ENCODE results near the gene ATP5F1E. TPM values are rescaled to one million over a fixed set of nuclear protein-coding genes. Genes with fewer than 3 reads are reported as not detected.

The ATP5F1E gene
- total and polyA plus RNA-seq, 2 of the 4 experiments (the other 2 are of a cell fraction): 3.8 to 34.5 TPM

DNA sequence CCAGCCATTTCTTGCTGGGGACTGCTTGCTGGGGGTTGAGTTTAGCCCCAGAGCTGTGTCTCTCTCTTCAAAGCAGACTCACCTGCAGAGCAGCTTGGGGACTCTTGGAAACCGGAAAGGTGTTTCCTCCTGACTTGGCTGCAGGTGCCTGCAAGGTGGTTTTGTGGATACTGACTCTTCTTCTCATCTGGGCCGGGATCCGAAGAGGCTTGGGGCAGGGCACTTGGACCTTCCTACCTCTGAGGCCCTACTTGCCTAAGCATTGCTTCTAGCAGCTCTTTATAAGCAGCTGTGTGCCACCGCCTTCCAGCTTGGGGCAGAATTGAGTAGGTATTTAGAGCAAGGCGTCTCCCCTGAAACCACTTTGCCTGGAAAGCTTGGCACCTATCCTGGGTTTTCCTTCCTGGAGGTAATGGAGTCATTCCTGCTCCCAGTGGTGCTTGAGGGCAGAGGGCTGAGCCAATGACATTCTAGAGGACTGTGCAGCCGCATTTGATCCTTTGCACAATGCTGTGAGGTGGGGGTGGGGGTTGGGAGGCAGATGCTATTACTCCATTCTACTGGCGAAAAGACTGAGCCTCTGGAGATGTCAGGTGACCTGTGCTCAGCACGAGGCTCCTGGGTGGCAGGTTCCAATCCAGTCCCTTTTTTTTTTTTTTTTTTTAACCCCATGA is 21.7 kb downstream of the ATP5F1E start:
- H4K5ac ChIP-seq (ENCODE audit: low read depth, low read length): no peak overlapping the region; the same call in 1 of the 2 replicates
- no peak overlapping the region for H3K27ac ChIP-seq (ENCODE audit: insufficient read depth, low read length)
- POLR2A ChIA-PET (ENCODE audit: unreplicated experiment): no interaction called here
- no peak overlapping the region for H3K23ac ChIP-seq (ENCODE audit: low read depth, low read length)
- no peak overlapping the region; the same call in 2 of the 3 replicates for H2BK15ac ChIP-seq (ENCODE audit: low read depth, low read length)
- no peak overlapping the region for H2AFZ ChIP-seq (replicated peaks; ENCODE audit: low read length, poor library complexity)
- H3K4me2 ChIP-seq (ENCODE audit: low read depth, low read length): no peak overlapping the region
- no peak overlapping the region for H3K4me3 ChIP-seq (ENCODE audit: insufficient read depth, low read depth, low read length)
- H4K20me1 ChIP-seq (ENCODE audit: insufficient read depth, low read length): no peaks in the 10 kb centered on the region
- no peaks in the 10 kb centered on the region for H3K27me3 ChIP-seq (ENCODE audit: control insufficient read depth, insufficient read depth, low read length)
- H3K14ac ChIP-seq (replicated peaks; ENCODE audit: low read depth, low read length): peak overlapping the region; percentile 14
- H2AK9ac ChIP-seq (replicated peaks; ENCODE audit: low read depth, low read length, poor library complexity): peak overlapping the region; percentile 23
- CTCF ChIA-PET: no interaction called here
- H3K56ac ChIP-seq (ENCODE audit: extremely low read depth, insufficient read depth, low read length): no peak overlapping the region
- in situ Hi-C loops (cut with MboI; ENCODE audit: low sequenced_read_pairs): no loop called here
- no peak for ATAC-seq (ENCODE audit: low read depth)
- WGBS, 2 experiments (ENCODE audit: extremely low coverage in 2 of 2, insufficient read length in 1 of 2): 100% methylated on average over 1 of the region's 8 CpGs; no CpG with 5 or more reads in 1 of the 2 experiments
- H4K8ac ChIP-seq (ENCODE audit: low read depth in 2 of 2, low read length in 2 of 2): peak overlapping the region; percentile 52 to 91; a peak in 1 of 4 replicates
- no peak overlapping the region for H2BK20ac ChIP-seq (ENCODE audit: low read depth, low read length)
- H3K18ac ChIP-seq (ENCODE audit: low read depth, low read length): no peak overlapping the region
- no TSS peak for BruUV-seq (replicated peaks)
- peak overlapping the region; percentile 10; the same call in 1 of the 2 replicates for H2AK5ac ChIP-seq (ENCODE audit: low read depth, low read length)
- dilution Hi-C loops (cut with HindIII; ENCODE audit: low sequenced_read_pairs, unreplicated experiment): no loop called here
- peak overlapping the region; percentile 89 for H2BK120ac ChIP-seq (ENCODE audit: low read depth, low read length)
- peak overlapping the region; percentile 80; the same call in 1 of the 2 replicates for H4K91ac ChIP-seq (ENCODE audit: insufficient read depth, low read depth, low read length)
- DNase-seq: no peak
- H3K9me1 ChIP-seq (ENCODE audit: insufficient read depth, low read length): peaks cover 23% of the 10 kb centered on the region
- H2BK5ac ChIP-seq (ENCODE audit: low read depth, low read length, poor library complexity, severe bottlenecking): no peak overlapping the region
- peaks cover 8 to 14% of the 10 kb centered on the region in 2 experiments; a peak in 2 of 4 replicates for H3K79me1 ChIP-seq (ENCODE audit: low read depth in 1 of 2, low read length in 2 of 2)
- H3K9ac ChIP-seq (ENCODE audit: low read depth, low read length): no peak overlapping the region
- H3K4me1 ChIP-seq (ENCODE audit: control insufficient read depth, insufficient read depth, low read length): peaks cover 27% of the 10 kb centered on the region
- no peaks in the 10 kb centered on the region for H3K36me3 ChIP-seq (ENCODE audit: control insufficient read depth, insufficient read depth, low read length)
- peak overlapping the region; percentile 48 for H3K4ac ChIP-seq (ENCODE audit: low read depth, low read length)
- H3K9me3 ChIP-seq (ENCODE audit: control insufficient read depth, insufficient read depth, low read length): no peaks in the 10 kb centered on the region
- intact Hi-C loops (cut with micrococcal nuclease): no loop called here
- no peak for TF ChIP-seq NFE2L2 (IDR thresholded peaks at IDR 0.05; ENCODE audit: low read depth, low read length)
- no peak for TF ChIP-seq SMC3 (IDR thresholded peaks at IDR 0.05; ENCODE audit: low read depth, low read length)
- TF ChIP-seq, protein P1, sequence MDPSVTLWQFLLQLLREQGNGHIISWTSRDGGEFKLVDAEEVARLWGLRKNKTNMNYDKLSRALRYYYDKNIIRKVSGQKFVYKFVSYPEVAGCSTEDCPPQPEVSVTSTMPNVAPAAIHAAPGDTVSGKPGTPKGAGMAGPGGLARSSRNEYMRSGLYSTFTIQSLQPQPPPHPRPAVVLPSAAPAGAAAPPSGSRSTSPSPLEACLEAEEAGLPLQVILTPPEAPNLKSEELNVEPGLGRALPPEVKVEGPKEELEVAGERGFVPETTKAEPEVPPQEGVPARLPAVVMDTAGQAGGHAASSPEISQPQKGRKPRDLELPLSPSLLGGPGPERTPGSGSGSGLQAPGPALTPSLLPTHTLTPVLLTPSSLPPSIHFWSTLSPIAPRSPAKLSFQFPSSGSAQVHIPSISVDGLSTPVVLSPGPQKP (IDR thresholded peaks at IDR 0.05; ENCODE audit: borderline replicate concordance, low read depth, low read length): no peak
